Subcutaneous abdominal adipose tissue (tissue), 5 donors: ENCODE data around the gene MKNK2.

Source experiments
- H3K27ac ChIP-seq: one replicate; pipeline ENCODE4 v1.7.0; 2013; ENCODE audit warnings: low read depth, mild to moderate bottlenecking, inconsistent platforms, low read length, moderate library complexity
- H3K27me3 ChIP-seq, 5 donors: one replicate each; pipeline ENCODE4 v1.7.0; 2013; ENCODE audit warnings: low read length in 5 of 5, inconsistent platforms in 1 of 5; ENCODE audit not compliant: control insufficient read depth in 5 of 5, insufficient read depth in 4 of 5
- H3K36me3 ChIP-seq, 5 donors: one replicate each; pipeline ENCODE4 v1.7.0; 2013; ENCODE audit warnings: low read length in 5 of 5; ENCODE audit not compliant: control insufficient read depth in 5 of 5, insufficient read depth in 5 of 5
- H3K4me1 ChIP-seq, 5 donors: one replicate each; pipeline ENCODE4 v1.7.0; 2013; ENCODE audit warnings: low read length in 5 of 5, mild to moderate bottlenecking in 3 of 5, moderate library complexity in 1 of 5; ENCODE audit not compliant: control insufficient read depth in 5 of 5, insufficient read depth in 5 of 5
- H3K4me3 ChIP-seq, 5 donors: one replicate each; pipeline ENCODE4 v1.7.0; 2013; ENCODE audit warnings: low read length in 5 of 5, low read depth in 1 of 5
- H3K9ac ChIP-seq, 5 donors: one replicate each; pipeline ENCODE4 v1.7.0; 2013; ENCODE audit warnings: low read length in 5 of 5, mild to moderate bottlenecking in 4 of 5, moderate library complexity in 3 of 5
- H3K9me3 ChIP-seq, 5 donors: one replicate each; pipeline ENCODE4 v1.7.0; 2013; ENCODE audit warnings: low read length in 5 of 5; ENCODE audit not compliant: control insufficient read depth in 5 of 5
- donor health status: healthy.
- donor health status: healthy.
- donor health status: healthy.
- donor health status: healthy.
- donor health status: healthy.

MKNK2 gene

DNA sequence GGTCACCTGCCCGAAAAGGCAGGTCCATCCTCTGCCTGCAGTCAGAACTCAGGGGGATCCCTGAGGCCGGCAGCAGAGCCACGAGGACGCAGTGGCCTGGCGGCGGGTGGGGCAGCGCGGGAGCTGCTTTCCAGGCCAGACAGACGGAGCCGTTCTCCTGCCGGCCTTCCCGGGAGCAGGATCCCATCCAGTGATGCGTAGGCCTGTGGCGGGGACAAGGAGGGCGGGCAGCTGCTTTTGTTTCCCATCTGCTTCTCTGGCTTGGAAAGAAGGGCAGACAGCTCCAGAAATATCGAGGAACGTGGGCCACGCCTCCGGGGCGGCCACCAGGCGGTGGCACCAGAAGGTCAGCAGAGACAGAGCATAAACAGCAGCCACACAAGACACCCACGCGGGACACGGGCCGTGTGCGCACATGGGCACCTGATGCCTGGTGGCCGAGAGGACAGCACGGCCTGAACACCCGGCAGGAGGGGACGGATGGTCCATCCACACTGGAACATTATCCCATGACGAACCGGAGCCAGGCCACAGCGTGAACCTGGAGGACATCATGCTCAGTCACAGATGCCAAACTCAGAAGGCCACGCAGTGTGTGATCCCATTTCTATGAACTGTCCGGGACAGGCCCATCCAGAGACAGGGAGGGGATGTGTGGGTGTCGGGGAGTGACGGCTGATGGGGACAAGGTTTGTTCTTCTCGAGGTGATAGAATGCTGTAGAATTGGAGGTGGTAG is 13.9 kb upstream of the MKNK2 start:
- Histone ChIP-seq H3K27ac (peak overlapping the region; percentile 65), H3K4me1 (peaks cover 9 to 45% (median 40%) of the 10 kb centered on the region in 5 donors), H3K27me3 (no peaks in the 10 kb centered on the region), H3K9me3 (no peaks in the 10 kb centered on the region), H3K9ac (peak overlapping the region in 1 of 5 donors; percentile 29), H3K36me3 (no peaks in the 10 kb centered on the region), H3K4me3 (peak overlapping the region in 1 of 5 donors; percentile 31)

DNA sequence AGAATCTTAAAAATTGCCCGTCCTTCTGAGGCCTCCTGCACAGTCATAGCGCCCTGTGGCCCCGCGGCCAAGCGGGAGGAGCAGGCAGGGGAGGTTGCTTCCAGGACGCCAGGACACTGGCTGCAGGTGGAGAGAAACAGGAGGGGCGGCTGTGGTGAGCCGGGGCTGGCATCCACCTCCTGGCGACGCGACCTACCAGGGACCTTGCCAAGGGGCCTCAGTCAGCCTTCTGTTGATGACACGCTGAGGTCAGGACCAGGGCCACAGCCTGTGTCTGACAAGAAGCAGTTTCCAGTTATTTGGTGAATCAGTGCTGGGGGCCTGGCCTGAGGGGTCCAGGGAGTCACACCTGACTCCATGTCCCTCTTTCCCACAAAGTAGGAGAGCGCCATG is 13.3 kb upstream of the MKNK2 start:
- Histone ChIP-seq H3K27me3 (no peaks in the 10 kb centered on the region), H3K9ac (no peak overlapping the region), H3K27ac (peak overlapping the region; percentile 65), H3K4me3 (no peak overlapping the region), H3K4me1 (peaks cover 11 to 45% (median 40%) of the 10 kb centered on the region in 5 donors), H3K9me3 (no peaks in the 10 kb centered on the region), H3K36me3 (no peaks in the 10 kb centered on the region)

DNA sequence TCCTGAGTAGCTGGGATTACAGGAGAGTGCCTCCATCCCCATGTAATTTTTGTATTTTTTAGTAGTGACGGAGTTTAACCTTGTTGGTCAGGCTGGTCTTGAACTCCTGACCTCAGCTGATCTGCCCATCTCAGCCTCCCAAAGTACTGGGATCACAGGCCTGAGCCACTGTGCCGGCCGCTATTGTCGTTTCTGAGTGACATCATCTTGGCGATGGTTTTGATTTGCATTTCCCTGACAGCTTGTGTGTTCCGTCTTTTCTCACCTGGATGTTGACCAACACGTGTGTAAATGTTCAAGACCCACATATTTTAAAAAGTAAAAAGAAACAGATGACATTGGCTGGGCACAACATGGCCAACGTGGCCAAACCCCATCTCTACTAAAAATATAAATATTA is 12.8 kb upstream of the MKNK2 start:
- no peak overlapping the region for H3K9ac ChIP-seq
- H3K4me1 ChIP-seq: peaks cover 12 to 47% (median 43%) of the 10 kb centered on the region in 5 donors
- no peak overlapping the region for H3K27ac ChIP-seq
- no peaks in the 10 kb centered on the region for H3K27me3 ChIP-seq
- no peaks in the 10 kb centered on the region for H3K36me3 ChIP-seq
- no peak overlapping the region for H3K4me3 ChIP-seq
- no peaks in the 10 kb centered on the region for H3K9me3 ChIP-seq

DNA sequence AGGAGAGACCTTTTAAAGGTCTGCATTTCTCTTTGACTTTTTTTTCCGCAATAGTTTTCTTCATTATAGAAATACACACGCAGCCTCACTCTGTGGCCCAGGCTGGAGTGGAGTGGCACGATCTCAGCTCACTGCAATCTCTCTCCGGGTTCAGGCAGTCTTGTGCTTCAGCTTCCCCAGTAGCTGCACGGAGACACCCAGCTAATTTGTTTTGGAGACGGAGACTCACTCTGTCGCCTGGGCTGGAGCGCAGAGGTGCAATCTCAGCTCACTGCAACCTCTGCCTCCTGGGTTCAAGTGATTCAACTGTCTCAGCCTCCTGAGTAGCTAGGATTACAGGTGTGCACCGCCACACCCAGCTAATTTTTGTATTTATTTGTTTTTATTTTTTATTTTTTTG is 11.7 kb upstream of the MKNK2 start:
- Histone ChIP-seq H3K9me3 (no peaks in the 10 kb centered on the region), H3K4me1 (peaks cover 12 to 49% (median 45%) of the 10 kb centered on the region in 5 donors), H3K9ac (peak overlapping the region in 1 of 5 donors; percentile 86)

DNA sequence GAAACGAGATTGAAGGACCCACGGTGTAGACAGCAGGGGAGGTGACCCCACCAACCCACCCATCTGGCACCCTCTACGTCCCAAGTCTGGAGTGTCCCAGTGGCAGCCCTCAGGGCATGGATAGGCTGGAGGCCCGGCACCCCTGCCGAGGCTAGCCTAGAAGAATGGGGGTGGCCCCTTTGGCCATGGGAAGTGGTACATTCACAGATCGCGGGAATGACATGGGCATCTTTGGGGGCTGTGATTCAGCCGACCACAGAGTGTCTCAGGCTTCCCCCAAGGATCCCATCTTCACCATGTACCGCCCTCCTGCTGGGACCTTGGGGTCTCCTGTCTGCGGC is 11.3 kb upstream of the MKNK2 start:
- H3K9ac ChIP-seq: peak overlapping the region in 2 of 5 donors; percentile 81 to 86
- H3K36me3 ChIP-seq: no peaks in the 10 kb centered on the region
- H3K4me1 ChIP-seq: peaks cover 12 to 51% (median 49%) of the 10 kb centered on the region in 5 donors
- H3K27me3 ChIP-seq: no peaks in the 10 kb centered on the region
- H3K9me3 ChIP-seq: no peaks in the 10 kb centered on the region
- H3K4me3 ChIP-seq: peak overlapping the region; percentile 46 to 79 (median 74)
- H3K27ac ChIP-seq: peak overlapping the region; percentile 99

More for the DNA sequence above, 11.7 kb upstream of the MKNK2 start:
- no peaks in the 10 kb centered on the region for H3K27me3 ChIP-seq
- no peaks in the 10 kb centered on the region for H3K36me3 ChIP-seq
- H3K4me3 ChIP-seq: no peak overlapping the region
- H3K27ac ChIP-seq: no peak overlapping the region

DNA sequence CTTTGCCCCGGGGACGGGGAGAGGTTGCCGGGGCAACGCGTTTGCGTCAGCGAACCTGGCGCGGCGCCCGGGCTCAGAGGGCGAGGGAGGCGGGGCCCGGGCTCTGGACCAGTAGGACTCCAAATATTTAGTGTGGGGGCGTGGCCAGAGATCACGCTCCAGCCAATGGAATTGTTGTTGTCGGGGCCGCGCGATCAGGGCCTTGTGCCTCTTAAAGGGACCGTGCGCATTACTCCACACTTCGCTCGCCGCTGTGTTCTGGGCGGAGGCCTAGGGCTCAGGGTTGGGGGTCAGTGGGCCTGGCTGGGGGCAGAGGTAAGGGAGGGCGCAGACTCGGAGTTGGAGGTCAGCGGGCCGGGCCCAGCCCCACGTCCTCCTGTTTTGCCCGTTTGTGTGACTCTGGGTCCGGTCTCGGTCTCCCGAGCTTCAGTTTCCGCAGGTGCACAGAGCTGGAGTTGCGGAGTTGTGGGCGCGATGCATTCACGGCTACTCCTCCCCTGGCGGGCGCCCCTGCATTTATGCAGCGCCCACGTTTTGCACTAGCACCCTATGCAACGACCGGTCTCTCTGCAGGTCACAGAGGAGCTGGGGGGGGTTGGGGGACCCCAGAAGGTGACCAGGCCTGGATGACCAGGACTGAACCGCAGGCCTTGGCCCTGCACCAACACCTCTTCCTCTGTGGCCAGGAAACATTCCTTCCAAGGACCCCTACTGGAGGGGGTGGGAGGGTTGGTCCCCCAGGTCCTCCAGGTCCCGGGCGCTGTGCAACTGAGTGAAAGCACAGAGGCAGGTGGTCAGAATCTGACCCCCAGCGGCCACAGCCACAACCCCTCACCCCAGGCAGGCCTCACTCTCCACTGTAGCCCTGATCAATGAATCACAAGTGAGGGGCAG is 10.7 kb upstream of the MKNK2 start:
- no peaks in the 10 kb centered on the region for H3K9me3 ChIP-seq
- peak overlapping the region; percentile 46 to 79 (median 74) for H3K4me3 ChIP-seq
- peak overlapping the region in 4 of 5 donors; percentile 59 to 88 (median 84) for H3K9ac ChIP-seq
- H3K27me3 ChIP-seq: no peaks in the 10 kb centered on the region
- H3K4me1 ChIP-seq: peaks cover 12 to 58% (median 52%) of the 10 kb centered on the region in 5 donors
- peak overlapping the region; percentile 99 for H3K27ac ChIP-seq
- no peaks in the 10 kb centered on the region for H3K36me3 ChIP-seq

DNA sequence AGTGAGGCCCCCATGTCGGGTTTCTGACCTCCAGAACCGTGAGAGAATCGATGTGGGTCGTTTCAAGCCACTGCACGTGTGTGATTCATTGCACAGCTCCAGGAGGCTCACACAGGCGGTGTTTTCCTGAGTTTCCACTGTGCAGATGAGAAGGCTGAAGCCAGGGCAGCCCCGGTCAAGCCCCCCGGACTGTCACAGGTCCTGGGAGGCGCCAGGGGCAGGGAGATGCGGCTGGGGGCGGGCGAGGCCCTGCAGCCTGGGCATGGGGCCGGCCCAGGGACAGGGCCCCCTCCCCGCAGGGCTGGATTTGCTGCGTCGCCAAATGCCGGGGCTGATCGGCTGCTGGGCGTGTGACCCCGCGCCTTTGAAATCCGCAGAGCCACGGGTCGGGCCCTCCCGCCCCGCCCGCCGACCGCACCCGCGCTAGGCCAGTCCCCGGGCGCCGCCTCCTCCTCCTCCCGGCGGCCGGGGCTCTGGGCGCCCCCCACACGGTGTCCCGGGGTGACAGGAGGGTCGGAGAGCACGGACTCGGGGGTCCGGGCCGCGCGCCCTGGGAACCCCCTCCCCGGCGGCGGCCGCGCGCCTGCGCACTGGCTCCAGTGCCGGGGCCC is 9.9 kb upstream of the MKNK2 start:
- Histone ChIP-seq H3K4me1 (peaks cover 14 to 64% (median 58%) of the 10 kb centered on the region in 5 donors), H3K4me3 (peak overlapping the region; percentile 59 to 79 (median 75)), H3K36me3 (no peaks in the 10 kb centered on the region), H3K9me3 (no peaks in the 10 kb centered on the region), H3K9ac (peak overlapping the region; percentile 72 to 95 (median 84)), H3K27me3 (no peaks in the 10 kb centered on the region), H3K27ac (peak overlapping the region; percentile 99)

DNA sequence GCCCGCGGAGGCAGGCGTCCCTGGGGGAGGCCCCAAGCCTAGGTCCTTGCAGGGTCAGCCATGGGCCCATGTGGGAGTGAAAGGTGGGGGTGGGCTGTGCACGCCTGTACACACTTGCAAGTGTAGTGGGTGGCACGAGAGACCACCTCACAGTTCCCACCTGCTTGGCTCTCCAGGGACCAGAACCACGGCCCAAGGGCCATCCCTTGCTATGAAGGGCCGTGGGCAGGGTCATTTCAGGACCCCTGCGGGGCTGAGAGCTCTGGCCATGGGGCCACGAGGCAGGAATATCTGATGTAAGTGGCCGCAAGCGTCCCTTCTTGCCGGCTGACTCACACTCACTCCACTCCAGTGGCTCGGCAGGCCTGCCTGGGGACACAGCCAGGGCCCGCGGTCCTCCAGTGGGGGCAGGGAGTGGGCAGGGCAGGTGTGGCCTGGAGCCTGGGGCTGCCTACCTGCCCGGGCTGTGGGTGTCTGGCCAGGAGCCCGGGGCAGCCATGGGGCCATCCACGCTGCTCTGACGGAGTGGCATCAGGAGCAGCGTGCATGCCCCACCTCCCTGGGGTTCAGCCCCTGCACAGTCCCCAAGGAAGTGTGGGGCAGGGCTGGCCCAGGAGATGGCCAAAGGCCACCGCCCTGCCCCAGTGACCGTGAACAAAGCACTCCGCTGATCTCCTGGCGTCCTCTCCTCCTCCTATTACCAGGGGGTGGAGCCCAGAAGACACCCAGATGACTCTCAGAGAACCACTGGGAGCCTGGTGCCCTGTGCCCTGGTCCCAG is 8.6 kb upstream of the MKNK2 start:
- peak overlapping the region in 4 of 5 donors; percentile 53 to 92 (median 84) for H3K9ac ChIP-seq
- H3K36me3 ChIP-seq: no peaks in the 10 kb centered on the region
- H3K4me1 ChIP-seq: peaks cover 18 to 68% (median 64%) of the 10 kb centered on the region in 5 donors
- H3K27ac ChIP-seq: peak overlapping the region; percentile 99
- H3K4me3 ChIP-seq: peak overlapping the region; percentile 15 to 79 (median 59)
- H3K27me3 ChIP-seq: no peaks in the 10 kb centered on the region
- no peaks in the 10 kb centered on the region for H3K9me3 ChIP-seq

DNA sequence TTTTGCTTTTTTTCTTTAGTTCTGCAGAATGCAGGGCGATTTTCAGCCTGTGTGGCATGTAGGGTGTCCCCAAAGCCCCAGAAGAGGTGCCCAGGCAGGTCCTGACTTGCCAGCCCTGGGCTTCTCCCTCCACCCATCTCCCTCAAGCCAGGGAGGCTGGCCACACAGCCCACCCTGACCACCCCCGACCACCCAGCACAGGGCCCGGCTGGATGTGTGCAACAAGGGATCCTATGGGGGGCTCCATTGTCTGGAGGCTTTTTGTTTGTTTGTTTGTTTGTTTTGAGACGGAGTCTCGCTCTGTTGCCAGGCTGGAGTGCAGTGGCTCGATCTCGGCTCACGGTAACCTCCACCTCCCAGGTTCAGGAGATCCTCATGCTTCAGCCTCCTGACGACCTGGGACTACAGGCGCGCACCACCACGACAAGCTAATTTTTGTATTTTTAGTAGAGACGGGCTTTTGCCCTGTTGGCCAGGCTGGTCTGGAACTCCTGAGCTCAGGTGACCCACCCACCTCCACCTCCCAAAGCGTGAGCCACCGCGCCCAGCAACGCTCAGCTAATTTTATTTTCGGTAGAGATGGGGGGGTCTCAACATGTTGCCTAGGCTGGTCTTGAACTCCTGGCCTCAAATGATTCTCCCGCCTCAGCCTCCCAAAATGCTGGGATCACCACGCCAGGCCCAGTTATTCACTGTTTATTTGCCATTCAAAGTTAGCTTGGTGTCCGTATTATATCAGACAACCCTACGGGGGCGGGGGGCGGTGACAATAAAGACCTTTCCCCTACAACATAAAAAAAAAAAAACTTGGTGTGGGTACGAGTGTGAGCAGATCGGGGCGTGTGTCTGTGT is 7.8 kb upstream of the MKNK2 start:
- Histone ChIP-seq H3K9me3 (no peaks in the 10 kb centered on the region), H3K9ac (peak overlapping the region in 4 of 5 donors; percentile 53 to 92 (median 65)), H3K27me3 (no peaks in the 10 kb centered on the region), H3K36me3 (no peaks in the 10 kb centered on the region), H3K4me3 (peak overlapping the region in 1 of 5 donors; percentile 79), H3K4me1 (peaks cover 18 to 67% (median 62%) of the 10 kb centered on the region in 5 donors), H3K27ac (peak overlapping the region; percentile 99)
